AG09319 (cell line): ENCODE results near the gene HIVEP1.

Experiments used
- DNase-seq: peaks from one replicate; pipeline ENCODE4 v3.0.0-alpha.2; 2010; ENCODE audit warnings: low read depth; ENCODE audit errors: extremely low read depth
- TF ChIP-seq, protein P1 (sequence below): IDR thresholded peaks from 2 replicates; pipeline ENCODE4 v1.5.1; 2011; ENCODE audit warnings: low read depth, mild to moderate bottlenecking, inconsistent platforms, low read length, moderate library complexity

HIVEP1 gene

DNA sequence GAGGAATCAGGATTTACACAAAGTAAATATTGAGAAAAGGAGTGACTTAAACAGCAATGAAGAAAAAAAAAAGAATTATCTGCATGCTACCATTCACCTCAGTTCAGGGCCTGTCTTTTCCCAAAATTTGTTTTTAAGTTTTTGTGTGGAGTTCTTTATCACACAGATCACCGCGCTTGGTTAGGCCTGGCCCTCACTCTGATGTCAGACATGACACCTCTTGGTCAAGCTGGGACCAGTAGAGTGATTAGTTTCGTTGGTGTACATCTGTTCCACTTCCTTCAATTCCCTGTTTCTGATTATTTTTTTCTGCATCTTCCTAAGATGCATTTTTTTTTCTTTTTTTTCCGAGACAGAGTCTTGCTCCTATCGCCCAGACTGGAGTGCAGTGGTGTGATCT is 34.9 kb upstream of the HIVEP1 start:
- no peak for DNase-seq
- TF ChIP-seq, protein P1, sequence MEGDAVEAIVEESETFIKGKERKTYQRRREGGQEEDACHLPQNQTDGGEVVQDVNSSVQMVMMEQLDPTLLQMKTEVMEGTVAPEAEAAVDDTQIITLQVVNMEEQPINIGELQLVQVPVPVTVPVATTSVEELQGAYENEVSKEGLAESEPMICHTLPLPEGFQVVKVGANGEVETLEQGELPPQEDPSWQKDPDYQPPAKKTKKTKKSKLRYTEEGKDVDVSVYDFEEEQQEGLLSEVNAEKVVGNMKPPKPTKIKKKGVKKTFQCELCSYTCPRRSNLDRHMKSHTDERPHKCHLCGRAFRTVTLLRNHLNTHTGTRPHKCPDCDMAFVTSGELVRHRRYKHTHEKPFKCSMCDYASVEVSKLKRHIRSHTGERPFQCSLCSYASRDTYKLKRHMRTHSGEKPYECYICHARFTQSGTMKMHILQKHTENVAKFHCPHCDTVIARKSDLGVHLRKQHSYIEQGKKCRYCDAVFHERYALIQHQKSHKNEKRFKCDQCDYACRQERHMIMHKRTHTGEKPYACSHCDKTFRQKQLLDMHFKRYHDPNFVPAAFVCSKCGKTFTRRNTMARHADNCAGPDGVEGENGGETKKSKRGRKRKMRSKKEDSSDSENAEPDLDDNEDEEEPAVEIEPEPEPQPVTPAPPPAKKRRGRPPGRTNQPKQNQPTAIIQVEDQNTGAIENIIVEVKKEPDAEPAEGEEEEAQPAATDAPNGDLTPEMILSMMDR: no peak

DNA sequence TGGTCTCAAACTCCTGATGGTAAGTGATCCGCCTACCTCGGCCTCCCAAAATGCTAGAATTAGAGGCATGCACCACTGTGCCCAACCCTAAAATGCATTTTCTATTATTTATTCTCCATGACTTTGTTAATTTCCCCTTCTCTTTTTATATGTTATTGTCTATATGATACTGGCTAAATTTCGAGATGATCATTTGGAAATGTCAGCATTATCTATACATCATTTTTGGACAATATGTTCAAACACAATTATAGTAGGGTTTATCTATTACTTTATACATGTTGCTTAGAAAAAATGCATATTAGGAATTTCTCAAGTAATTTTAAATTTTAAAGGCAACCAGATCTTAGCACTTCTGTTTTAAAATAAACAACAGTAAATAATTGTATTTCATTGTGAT is 34.4 kb upstream of the HIVEP1 start:
- no peak for DNase-seq
- TF ChIP-seq, protein P1: no peak

DNA sequence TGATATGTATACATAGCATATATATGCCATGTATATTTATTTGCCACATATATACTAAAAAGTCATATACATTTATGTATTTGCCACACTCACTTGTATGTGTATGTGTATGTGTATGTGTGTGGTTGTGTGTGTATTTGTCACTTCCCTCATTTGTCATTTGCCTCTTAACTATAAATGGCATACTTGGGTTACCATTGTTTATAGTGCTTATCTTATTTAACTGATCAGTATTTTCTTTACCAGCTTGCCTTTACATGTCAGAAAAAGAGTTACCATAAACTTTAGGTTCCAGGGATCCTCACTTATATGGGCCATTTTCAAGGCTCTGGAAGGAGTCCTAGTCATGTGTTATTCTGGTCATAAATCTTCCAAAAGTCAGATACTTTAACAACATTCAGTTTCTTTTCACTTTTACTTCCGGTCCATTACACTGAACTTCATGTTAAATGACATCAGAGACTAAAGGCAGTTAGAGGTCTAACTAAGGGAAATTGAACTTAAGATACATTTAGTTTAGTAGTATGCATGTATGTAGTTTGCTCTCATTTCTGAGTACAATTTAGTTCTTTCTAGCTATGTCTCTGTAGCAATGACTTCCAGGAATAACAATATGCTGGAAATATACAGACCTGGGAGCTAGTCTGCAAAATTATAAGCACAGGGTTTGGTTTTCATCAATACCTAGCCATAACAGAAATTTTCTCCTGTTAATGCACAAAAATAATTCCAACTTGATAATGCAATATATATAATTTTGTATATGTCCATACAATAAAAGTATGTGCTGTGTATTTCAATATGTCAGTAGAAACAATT is 33.7 kb upstream of the HIVEP1 start:
- no peak for DNase-seq
- TF ChIP-seq, protein P1: no peak

DNA sequence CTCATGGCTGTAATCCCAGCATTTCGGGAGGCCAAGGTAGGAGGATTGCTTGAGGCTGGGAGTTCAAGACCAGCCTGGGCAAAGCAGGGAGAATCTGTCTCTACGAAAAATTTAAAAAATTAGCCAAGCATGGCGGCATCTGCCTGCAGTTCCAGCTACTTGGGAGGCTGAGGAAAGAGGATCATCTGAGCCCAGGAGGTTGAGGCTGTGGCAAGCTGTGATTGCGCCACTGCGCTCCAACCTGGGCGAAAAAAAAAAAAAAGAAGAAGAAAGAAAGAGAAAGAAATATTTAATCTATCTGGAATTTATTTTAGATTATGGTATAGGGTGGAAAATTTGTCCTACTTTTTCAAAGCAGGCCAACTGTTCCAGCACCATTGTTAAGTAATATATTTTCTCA is 32.2 kb upstream of the HIVEP1 start:
- DNase-seq: no peak
- TF ChIP-seq, protein P1: no peak

DNA sequence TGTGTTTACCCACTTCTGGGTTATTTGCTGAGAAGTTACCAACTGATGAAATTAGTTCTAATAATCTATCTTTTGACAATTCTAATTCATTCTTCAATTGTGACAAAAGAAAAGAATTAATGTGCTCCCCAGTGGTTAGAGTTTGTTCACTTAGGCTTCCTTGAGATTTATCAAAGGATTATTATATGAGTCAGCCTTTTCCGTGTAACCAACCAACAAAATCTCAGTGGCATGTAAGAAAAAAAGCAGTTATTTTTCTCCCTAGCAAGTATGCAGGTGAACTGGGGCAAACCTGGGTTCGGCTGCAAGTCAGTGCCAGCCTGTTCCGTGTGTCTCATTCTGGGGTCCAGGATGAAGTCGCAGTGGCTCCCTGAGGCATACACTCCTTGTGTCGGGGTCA is 28.8 kb upstream of the HIVEP1 start:
- TF ChIP-seq, protein P1: no peak
- DNase-seq: no peak

DNA sequence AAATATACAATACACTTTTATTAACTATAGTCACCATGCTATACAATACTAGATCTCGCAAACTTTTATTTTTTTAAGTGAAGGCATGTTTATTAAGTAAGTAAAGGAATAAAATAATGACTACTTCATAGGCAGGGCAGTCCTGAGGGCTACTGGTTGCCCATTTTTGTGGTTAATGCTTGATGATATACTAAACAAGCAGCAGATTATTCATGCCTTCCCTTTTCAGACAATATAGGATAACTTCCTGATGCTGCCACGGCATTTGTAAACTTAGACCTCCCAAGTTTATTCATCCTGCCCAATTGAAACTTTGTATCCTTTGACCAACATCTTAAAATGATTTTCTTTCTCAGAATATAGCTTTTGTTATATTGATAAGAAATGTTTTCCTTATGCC is 24.7 kb upstream of the HIVEP1 start:
- no peak for DNase-seq
- TF ChIP-seq, protein P1: no peak

DNA sequence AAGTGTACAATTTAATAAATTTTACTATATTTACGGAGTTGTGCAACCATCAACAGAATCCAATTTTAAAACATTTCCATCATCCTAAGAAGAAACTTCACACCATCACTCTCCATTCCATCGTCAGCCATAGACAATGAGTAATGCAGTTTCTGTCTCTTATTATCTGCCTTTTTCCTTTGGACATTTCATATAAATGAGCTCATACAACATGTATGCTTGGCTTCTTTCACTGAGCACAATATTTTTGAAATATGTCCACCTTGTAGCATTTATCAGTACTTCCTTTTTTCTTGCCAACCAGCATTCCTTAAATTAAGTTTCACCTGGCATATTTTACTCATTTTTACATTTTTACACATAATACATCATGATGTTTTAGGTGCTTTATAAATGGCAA is 22.7 kb upstream of the HIVEP1 start:
- DNase-seq: no peak
- TF ChIP-seq, protein P1: no peak
